GM18873 (cell line): ENCODE data around the gene DHX35.
A peak's percentile ranks its signal among the peaks of the same experiment; 100 is the strongest.

Experiments used
- ATAC-seq: cut with Tn5 transposase; IDR thresholded peaks from one replicate; pipeline ENCODE4 v1.9.1; 2021; ENCODE audit warnings: mild to moderate bottlenecking, moderate library complexity, moderate number of reproducible peaks; ENCODE audit not compliant: unreplicated experiment, low FRiP score

DHX35 gene, protein sequence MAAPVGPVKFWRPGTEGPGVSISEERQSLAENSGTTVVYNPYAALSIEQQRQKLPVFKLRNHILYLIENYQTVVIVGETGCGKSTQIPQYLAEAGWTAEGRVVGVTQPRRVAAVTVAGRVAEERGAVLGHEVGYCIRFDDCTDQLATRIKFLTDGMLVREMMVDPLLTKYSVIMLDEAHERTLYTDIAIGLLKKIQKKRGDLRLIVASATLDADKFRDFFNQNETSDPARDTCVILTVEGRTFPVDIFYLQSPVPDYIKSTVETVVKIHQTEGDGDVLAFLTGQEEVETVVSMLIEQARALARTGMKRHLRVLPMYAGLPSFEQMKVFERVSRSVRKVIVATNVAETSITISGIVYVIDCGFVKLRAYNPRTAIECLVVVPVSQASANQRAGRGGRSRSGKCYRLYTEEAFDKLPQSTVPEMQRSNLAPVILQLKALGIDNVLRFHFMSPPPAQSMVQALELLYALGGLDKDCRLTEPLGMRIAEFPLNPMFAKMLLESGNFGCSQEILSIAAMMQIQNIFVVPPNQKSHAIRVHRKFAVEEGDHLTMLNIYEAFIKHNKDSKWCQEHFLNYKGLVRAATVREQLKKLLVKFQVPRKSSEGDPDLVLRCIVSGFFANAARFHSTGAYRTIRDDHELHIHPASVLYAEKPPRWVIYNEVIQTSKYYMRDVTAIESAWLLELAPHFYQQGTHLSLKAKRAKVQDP

DNA sequence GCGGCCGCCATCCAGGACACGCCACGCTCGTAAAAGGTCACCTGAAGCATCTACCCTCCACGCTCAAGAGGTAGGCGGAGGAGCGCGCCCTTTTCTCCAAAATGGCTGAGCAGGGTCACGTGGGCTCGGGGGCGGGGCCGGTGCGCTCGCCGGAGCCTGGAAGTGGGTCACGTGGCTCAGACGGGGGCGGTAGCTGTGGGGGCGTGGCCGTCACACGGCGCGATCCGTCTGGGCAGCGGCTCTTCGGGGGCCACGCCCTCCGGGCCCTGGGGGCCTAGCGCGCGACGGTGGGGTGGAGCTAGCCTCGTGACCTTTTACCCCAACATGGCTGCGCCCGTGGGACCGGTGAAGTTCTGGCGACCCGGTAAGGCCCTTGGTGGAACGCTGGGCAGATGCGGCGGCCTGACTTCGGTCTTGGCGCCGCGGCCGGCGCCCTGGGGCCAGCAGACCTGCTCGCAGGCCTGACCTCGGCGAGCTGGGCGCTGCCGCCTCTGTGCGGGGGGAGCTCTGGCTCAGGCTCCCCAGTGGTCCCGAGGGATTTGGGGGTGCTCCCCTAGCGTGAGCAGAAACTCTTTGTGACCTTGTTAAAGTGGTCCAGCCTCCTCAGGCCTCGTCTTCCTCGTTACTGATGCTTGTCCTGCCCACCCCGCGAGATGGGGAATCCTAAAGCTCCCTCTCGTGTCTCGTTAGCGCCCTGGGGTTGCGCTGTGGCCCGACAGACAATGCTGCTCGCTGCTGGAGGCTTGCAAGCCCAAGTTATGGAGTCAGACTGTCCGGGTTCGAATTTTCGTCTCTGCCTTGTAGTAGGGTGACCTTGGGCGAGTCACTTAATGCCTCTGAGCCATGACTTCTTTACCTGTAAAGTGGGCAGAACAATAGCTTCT, at the start of gene DHX35:
TSS of gene DHX35 (plus strand) at position 301 of the 884 bp plus-strand sequence. CDS start at position 325, 24 bp downstream.
- ATAC-seq = peak; percentile 82

GRCh38 chr20:38915355-38915754, 46.8 kb upstream of the DHX35 start:
- no peak for ATAC-seq

- ATAC-seq = no peak
Observed at GRCh38 chr20:38917657-38918056, 44.5 kb upstream of the DHX35 start.

- no peak for ATAC-seq
Observed at GRCh38 chr20:38918172-38918571, 44.0 kb upstream of the DHX35 start.

DNA sequence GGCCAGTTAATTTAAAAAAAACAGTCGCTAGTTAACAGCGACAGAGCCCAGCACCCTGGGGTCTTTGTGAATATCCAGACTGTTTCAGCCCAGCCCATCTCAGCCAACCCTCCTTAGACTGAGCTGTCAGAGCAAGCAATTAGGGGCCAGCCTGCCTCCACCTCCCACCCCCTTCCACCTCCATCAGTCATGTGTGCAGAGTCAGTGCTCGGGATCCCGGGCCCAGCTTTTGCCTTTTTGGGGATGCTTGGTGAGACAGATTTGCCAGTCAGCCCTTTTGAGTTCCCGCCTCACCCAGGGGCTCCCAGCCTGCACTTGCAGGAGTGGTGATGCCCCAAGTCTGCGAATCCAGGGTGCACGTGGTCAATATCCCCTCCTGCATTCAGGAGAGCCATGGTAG, 42.5 kb upstream of the DHX35 start:
- no peak for ATAC-seq

DNA sequence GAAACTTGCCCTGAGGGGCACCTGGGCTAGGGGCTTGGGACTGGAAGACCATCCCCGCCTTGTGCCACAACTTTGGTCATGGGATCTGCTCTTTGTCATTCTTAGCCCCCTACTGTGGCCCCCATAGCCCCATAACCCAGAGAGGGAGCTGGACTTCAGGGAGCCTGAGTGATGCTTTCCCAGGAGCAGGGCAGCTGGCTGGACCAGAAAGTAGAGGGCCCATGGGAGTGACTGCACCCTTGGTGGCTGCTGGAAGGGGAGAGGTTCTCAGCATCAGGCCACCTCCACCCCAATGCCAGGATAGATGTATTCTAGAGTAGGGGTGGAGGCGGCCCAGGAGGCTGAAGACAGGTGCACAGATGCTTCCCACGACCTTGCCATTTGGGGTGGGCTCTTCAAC, 41.7 kb upstream of the DHX35 start:
- ATAC-seq = no peak

- ATAC-seq = no peak
Observed at GRCh38 chr20:38920851-38921250, 41.3 kb upstream of the DHX35 start.

GRCh38 chr20:38924718-38925117, 37.4 kb upstream of the DHX35 start:
- ATAC-seq = no peak

DNA sequence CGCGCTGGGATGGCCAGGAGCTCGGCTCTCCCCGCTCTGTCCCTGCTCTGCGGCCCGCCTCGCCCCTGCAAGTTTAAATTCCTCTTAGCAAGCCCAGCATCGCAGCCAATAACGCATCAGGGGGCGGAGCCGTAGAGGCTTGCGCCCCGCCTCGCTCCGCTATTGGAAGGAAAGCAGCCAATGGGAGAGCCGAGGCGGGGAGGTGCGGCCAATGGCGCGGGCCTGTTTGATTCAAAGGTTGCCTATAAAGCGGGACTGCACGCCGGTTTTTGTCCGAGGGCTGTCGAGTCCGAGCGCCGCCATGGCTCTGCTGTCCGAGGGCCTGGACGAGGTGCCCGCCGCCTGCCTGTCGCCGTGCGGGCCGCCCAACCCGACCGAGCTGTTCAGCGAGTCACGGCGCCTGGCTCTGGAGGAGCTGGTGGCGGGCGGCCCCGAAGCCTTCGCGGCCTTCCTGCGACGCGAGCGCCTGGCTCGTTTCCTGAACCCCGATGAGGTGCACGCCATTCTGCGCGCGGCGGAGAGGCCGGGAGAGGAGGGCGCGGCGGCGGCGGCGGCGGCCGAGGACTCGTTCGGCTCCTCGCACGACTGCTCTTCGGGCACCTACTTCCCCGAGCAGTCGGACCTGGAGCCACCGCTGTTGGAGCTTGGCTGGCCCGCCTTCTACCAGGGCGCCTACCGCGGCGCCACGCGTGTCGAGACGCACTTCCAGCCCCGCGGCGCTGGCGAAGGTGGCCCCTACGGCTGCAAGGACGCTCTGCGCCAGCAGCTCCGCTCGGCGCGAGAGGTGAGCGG, 35.8 kb upstream of the DHX35 start, which contains the start of gene FAM83D:
TSS of gene FAM83D (plus strand) at position 276 of the 792 bp plus-strand sequence. CDS start at position 302, 26 bp downstream.
- ATAC-seq = peak; percentile 73

DNA sequence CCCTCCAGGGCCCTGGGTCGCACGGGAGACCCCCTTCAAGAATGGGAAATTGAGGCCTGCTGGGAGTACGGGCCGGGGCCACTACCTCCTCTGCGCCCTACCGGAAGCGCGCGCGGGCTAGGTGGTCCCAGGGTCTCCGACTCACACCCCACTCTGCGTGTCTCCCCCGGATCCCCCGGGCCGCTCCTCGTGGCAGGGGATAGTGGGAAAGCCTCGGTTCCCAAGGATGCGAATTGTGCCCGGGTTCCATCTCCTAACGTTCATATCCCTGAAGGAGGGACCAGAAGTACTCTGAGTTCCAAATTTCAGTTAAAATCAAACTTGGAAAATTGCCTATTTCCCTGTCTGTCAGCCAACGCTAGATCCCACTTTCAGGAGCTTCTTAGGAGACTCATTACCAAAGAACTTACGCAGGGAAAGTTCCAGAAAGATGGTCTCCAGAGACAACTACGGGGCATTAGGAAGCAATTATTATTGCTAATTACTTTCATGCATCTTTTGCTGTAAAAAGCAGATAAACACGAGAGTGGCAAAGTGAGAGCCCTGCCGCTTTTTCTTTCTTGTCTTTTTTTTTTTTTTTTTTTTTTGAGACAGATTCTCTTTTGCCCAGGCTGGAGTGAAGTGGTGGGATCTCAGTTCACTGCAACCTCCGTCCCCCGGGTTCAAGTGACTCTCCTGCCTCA, 35.1 kb upstream of the DHX35 start:
- peak; percentile 7 for ATAC-seq

DNA sequence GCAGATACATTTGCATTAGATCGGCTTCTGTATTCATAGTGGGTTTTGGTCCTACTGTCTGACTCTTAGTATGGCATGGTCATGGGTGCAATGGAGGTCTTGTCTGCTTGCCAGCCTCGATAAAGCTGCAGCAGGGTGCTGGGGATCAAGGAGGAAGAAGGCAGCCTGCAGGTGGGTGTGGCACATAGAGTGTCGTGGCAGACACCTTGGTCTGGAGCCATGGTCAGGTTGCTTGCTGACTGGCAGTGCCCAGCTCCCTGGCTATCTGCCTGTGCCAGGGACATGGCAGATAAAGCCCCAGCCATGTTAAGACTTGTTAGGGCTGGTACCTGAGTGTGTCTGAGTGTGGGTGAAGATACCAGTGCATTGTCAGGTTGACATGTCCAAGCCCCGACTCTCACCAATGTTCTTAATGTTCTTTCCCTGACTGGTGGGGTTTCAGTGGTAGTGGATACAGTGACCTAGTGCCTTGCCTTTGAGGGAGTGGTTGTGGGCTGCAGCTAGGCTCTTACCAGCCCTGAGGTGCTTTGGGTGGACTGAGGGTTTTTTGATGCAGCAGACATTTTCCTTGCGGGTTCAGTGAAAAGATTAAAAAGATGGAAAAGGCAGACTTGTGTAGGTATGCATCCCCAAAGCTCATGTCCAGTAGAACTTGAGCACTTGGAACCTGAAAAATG, 34.1 kb upstream of the DHX35 start:
- no peak for ATAC-seq

GRCh38 chr20:38930242-38930569, 31.9 kb upstream of the DHX35 start:
- no peak for ATAC-seq

DNA sequence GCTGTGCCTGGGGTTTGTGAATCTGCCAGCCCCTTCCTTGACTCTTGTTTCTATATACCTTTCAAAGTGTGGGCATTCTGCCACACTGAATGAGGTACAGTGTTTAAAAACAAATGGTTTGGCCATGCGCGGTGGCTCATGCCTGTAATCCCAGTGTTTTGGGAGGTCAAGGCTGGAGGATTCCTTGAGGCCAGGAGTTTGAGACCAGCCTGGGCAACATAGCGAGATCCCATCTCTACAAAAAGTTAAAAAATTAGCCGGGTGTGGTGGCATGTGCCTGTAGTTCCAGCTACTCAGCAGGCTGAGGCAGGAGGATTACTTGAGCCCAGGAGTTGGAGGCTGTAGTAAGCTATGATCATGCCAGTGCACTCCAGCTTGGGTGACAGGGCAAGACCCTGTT, 30.2 kb upstream of the DHX35 start:
- no peak for ATAC-seq

GRCh38 chr20:38932457-38933120, 29.6 kb upstream of the DHX35 start:
- ATAC-seq = no peak

- ATAC-seq = no peak
Observed at GRCh38 chr20:38934530-38934929, 27.6 kb upstream of the DHX35 start.

DNA sequence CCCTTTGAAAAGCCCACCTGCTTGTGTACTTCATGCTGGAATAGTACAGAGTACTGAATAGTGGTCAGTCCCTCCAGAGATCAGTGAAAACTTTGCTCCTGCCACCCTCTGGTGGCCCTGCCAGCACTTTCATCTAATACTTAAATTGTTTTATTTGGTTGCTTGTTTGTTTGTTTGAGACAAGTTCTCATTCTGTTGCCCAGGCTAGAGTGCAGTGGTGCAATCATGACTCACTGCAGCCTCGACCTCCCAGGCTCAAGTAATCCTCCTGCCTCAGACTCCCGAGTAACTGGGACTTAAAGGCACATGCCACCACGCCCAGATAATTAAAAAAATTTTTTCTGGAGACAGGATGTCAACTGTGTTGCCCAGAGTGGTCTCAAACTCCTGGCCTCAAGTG, 26.9 kb upstream of the DHX35 start:
- no peak for ATAC-seq

GRCh38 chr20:38935967-38936407, 26.2 kb upstream of the DHX35 start:
- no peak for ATAC-seq

GRCh38 chr20:38937000-38937399, 25.1 kb upstream of the DHX35 start:
- ATAC-seq = no peak
